Stimulated activated CD4-positive, alpha-beta T cell treated with anti-CD3 and anti-CD28 coated beads, Interleukin-2, amount 100 ng/mL, for 48 hours (primary cell): ENCODE results near the gene ANTXR1.

Source experiments
- DNase-seq, 2 donors: peaks; one replicate each; pipeline ENCODE4 v3.0.0-alpha.2; 2020

Gene ANTXR1

GRCh38 chr2:69138793-69139459, 125.9 kb downstream of the ANTXR1 start:
- DNase-seq: no peak

- DNase-seq: no peak
Measured at GRCh38 chr2:69139778-69140670, 127.0 kb downstream of the ANTXR1 start.

- DNase-seq: no peak
Measured at GRCh38 chr2:69141061-69141460, 128.1 kb downstream of the ANTXR1 start.

GRCh38 chr2:69143748-69144360, 130.9 kb downstream of the ANTXR1 start:
- no peak for DNase-seq

GRCh38 chr2:69145204-69145603, 132.2 kb downstream of the ANTXR1 start:
- no peak for DNase-seq

- no peak for DNase-seq
Measured at GRCh38 chr2:69147841-69148533, 135.0 kb downstream of the ANTXR1 start.

- no peak for DNase-seq
Measured at GRCh38 chr2:69149631-69150215, 136.7 kb downstream of the ANTXR1 start.

- no peak for DNase-seq
Measured at GRCh38 chr2:69151931-69152330, 139.0 kb downstream of the ANTXR1 start.

- no peak for DNase-seq
Measured at GRCh38 chr2:69152847-69153583, 140.0 kb downstream of the ANTXR1 start.

GRCh38 chr2:69154106-69154505, 141.1 kb downstream of the ANTXR1 start:
- no peak for DNase-seq

GRCh38 chr2:69156624-69157023, 143.6 kb downstream of the ANTXR1 start:
- no peak for DNase-seq

- DNase-seq: no peak
Measured at GRCh38 chr2:69157441-69157840, 144.5 kb downstream of the ANTXR1 start.

- DNase-seq: no peak
Measured at GRCh38 chr2:69159986-69160385, 147.0 kb downstream of the ANTXR1 start.

- DNase-seq: no peak
Measured at GRCh38 chr2:69162057-69162456, 149.1 kb downstream of the ANTXR1 start.

- no peak for DNase-seq
Measured at GRCh38 chr2:69163109-69163508, 150.1 kb downstream of the ANTXR1 start.

- no peak for DNase-seq
Measured at GRCh38 chr2:69163556-69163955, 150.6 kb downstream of the ANTXR1 start.

GRCh38 chr2:69164061-69164778, 151.2 kb downstream of the ANTXR1 start:
- DNase-seq: no peak

- DNase-seq: no peak
Measured at GRCh38 chr2:69165091-69165880, 152.3 kb downstream of the ANTXR1 start.

GRCh38 chr2:69166465-69166811, 153.5 kb downstream of the ANTXR1 start:
- no peak for DNase-seq

GRCh38 chr2:69166812-69167468, 154.0 kb downstream of the ANTXR1 start:
- DNase-seq: no peak
